ENCODE measurements around the gene ZNF536.

GRCh38 chr19:30366282-30366681, 5.9 kb upstream of the ZNF536 start:
- TF ChIP-seq CTCF (IDR thresholded peaks at IDR 0.05; ENCODE audit: insufficient read depth, low read depth, low read length) (no peak), EZH2 (IDR thresholded peaks at IDR 0.05; ENCODE audit: insufficient read depth, low read length) (no peak)

Data from astrocyte (in vitro differentiated cells and primary cell).